ENCODE measurements around the gene TGFBR3. TPM values are rescaled to one million over a fixed set of nuclear protein-coding genes. Genes with fewer than 3 reads are reported as not detected.

The TGFBR3 gene
- total RNA-seq, 1 experiment from 2014 or later: 2.4 TPM

- Histone ChIP-seq H3K79me2 (ENCODE audit: insufficient read depth, low read length) (no peaks in the 10 kb centered on the region), H3K4me1 (ENCODE audit: insufficient read depth, low read length) (peaks cover 2% of the 10 kb centered on the region; the same call in 1 of the 2 replicates), H3K18ac (ENCODE audit: insufficient read length, low read depth, low read length) (no peak overlapping the region), H2AK5ac (ENCODE audit: insufficient read length, low read length) (no peak overlapping the region), H2BK12ac (ENCODE audit: insufficient read length, low read depth, low read length) (no peak overlapping the region), H2BK20ac (ENCODE audit: low read depth, low read length, poor library complexity, severe bottlenecking) (no peak overlapping the region), H2BK5ac (ENCODE audit: insufficient read length, low read length) (no peak overlapping the region), H3K9ac (ENCODE audit: extremely low read depth, insufficient read length, low read length) (no peak overlapping the region), H3K27me3 (ENCODE audit: insufficient read depth, low read length) (no peaks in the 10 kb centered on the region), H4K5ac (ENCODE audit: insufficient read length, low read depth, low read length) (no peak overlapping the region), H2BK15ac (ENCODE audit: low read depth, low read length) (no peak overlapping the region), H4K91ac (ENCODE audit: insufficient read length, low read depth, low read length) (no peak overlapping the region), H3K4me2 (ENCODE audit: insufficient read depth, insufficient read length, low read length) (no peak overlapping the region), H3K4ac (ENCODE audit: low read depth, low read length) (no peak overlapping the region), H3K79me1 (ENCODE audit: insufficient read depth, low read depth, low read length, poor library complexity, severe bottlenecking) (no peaks in the 10 kb centered on the region), H3K56ac (ENCODE audit: insufficient read length, low read depth, low read length) (no peak overlapping the region), H3K9me3 (ENCODE audit: control insufficient read depth, low read depth, low read length) (no peaks in the 10 kb centered on the region), H2AFZ (ENCODE audit: low read length) (no peak overlapping the region), H3K27ac (ENCODE audit: insufficient read length, low read depth, low read length) (no peak overlapping the region), H3K14ac (ENCODE audit: insufficient read depth, low read length) (no peak overlapping the region), H4K20me1 (ENCODE audit: control insufficient read depth, insufficient read depth, insufficient read length) (no peaks in the 10 kb centered on the region), H3K23ac (ENCODE audit: insufficient read length, low read depth, low read length) (no peak overlapping the region), H3T11ph (ENCODE audit: low read length) (no peak overlapping the region), H4K8ac (replicated peaks; ENCODE audit: insufficient read length, low read depth, low read length) (no peak overlapping the region), H3K23me2 (ENCODE audit: insufficient read length, low read depth, low read length, poor library complexity, severe bottlenecking) (no peaks in the 10 kb centered on the region), H2BK120ac (ENCODE audit: low read depth, low read length, poor library complexity, severe bottlenecking) (no peak overlapping the region)
- TF ChIP-seq, protein P1, sequence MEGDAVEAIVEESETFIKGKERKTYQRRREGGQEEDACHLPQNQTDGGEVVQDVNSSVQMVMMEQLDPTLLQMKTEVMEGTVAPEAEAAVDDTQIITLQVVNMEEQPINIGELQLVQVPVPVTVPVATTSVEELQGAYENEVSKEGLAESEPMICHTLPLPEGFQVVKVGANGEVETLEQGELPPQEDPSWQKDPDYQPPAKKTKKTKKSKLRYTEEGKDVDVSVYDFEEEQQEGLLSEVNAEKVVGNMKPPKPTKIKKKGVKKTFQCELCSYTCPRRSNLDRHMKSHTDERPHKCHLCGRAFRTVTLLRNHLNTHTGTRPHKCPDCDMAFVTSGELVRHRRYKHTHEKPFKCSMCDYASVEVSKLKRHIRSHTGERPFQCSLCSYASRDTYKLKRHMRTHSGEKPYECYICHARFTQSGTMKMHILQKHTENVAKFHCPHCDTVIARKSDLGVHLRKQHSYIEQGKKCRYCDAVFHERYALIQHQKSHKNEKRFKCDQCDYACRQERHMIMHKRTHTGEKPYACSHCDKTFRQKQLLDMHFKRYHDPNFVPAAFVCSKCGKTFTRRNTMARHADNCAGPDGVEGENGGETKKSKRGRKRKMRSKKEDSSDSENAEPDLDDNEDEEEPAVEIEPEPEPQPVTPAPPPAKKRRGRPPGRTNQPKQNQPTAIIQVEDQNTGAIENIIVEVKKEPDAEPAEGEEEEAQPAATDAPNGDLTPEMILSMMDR (conservative IDR thresholded peaks at IDR 0.05): no peak
- Mint-ChIP-seq H3K27ac (no peak overlapping the region), H3K4me1 (peaks cover 28 to 33% of the 10 kb centered on the region in 2 experiments), H3K27me3 (ENCODE audit: low read depth) (no peaks in the 10 kb centered on the region; the same call in 1 of the 2 replicates), H3K4me3 (no peak overlapping the region), H3K36me3 (ENCODE audit: insufficient read depth in 1 of 3, low read depth in 3 of 3) (no peaks in the 10 kb centered on the region; a peak in 1 of 7 replicates), H3K9me3 (no peaks in the 10 kb centered on the region; a peak in 1 of 5 replicates)
- WGBS (ENCODE audit: extremely low coverage, insufficient read length, low lambda C conversion rate): no CpG with 5 or more reads among the region's 5 CpGs
- DNase-seq: no peak
These were observed 77.9 kb downstream of the TGFBR3 start for GRCh38 chr1:91807921-91808620.
